GM10266 (cell line): ENCODE results near the gene SVOP.
"Not testable (repeated sequence)": the region's sequence is repeated elsewhere in the genome, so short reads cannot be mapped to it uniquely, and the experiment has no call there.

ENCODE experiments used
- DNase-seq: peaks from one replicate; pipeline ENCODE4 v3.0.0; 2012; ENCODE audit errors: extremely low spot score
- TF ChIP-seq, protein P1 (sequence below): IDR thresholded peaks from 2 replicates; pipeline ENCODE4 v1.5.1; 2012; ENCODE audit warnings: mild to moderate bottlenecking, low read depth; ENCODE audit not compliant: control insufficient read depth, insufficient read depth; ENCODE audit errors: missing control alignments

Gene SVOP

DNA sequence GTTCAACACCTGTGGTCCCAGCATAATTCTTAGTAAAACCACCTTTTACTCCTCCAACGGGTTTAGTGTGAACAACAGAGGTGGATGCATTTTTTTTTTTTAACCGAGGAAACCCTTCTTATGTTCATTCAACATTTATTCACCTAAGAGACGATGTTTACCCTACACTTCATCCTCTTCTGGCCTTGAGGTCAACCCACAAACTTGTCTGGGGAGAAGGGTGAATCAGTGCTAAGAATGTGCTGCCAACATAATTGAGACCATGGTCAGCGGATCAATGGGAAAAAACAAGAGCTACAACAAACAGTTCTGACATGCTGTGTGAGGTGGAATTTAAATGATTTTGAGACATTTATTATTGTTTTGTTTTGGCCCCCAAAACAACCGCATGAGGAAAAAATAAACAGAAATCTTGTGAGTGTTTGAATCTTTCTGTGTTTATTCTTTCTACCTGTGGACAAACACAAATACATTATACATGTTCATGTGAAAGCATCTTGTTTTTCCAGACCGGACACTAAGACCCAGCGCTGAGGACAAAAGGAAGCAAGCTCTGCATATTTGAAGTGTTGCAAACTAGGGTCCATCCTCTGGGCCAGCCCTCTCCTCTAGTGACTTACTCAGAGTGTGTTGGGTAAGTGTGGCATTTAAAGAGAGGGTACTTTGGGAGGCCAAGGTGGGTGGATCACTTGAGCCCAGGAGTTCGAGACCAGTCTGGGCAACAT, 26.4 kb upstream of the SVOP start:
- DNase-seq = no peak
- TF ChIP-seq, protein P1, sequence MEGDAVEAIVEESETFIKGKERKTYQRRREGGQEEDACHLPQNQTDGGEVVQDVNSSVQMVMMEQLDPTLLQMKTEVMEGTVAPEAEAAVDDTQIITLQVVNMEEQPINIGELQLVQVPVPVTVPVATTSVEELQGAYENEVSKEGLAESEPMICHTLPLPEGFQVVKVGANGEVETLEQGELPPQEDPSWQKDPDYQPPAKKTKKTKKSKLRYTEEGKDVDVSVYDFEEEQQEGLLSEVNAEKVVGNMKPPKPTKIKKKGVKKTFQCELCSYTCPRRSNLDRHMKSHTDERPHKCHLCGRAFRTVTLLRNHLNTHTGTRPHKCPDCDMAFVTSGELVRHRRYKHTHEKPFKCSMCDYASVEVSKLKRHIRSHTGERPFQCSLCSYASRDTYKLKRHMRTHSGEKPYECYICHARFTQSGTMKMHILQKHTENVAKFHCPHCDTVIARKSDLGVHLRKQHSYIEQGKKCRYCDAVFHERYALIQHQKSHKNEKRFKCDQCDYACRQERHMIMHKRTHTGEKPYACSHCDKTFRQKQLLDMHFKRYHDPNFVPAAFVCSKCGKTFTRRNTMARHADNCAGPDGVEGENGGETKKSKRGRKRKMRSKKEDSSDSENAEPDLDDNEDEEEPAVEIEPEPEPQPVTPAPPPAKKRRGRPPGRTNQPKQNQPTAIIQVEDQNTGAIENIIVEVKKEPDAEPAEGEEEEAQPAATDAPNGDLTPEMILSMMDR = no peak

DNA sequence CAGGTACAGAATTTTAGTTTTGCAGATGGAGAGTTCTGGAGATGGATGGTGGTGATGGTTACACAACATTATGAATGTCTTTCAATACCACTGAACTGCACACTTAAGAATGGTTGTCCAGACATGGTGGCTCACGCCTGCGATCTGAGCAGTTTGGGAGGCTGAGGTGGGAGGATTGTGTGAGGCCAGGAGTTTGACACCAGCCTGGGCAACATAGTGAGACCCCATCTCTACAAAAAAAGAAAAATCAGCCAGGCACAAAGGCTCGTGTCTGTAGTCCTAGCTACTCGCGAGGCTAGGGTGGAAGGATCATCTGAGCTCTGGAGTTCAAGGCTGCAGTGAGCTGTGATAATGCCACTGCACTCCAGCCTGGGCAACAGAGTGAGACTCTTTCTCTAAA, 23.4 kb upstream of the SVOP start:
- TF ChIP-seq, protein P1 = no peak
- no peak for DNase-seq

DNA sequence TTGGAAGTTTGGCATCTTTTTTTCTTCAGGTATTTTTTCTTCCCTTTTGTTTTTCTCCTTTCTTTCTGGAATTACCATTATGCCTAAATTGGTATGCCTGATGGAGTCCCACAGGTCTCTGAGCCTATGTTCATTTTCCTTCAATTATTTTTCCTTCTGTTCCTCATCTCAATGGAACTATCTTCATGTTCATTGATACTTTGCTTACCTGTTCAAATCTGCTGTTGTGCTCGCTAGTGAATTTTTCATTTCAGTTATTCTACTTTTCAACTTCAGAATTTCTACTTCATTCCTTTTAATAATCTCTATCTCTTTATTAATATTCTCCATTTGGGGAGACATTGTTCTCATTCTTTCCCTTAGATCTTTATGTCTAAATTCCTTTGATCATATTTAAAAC, 16.1 kb upstream of the SVOP start:
- TF ChIP-seq, protein P1 = no peak
- DNase-seq = no peak

DNA sequence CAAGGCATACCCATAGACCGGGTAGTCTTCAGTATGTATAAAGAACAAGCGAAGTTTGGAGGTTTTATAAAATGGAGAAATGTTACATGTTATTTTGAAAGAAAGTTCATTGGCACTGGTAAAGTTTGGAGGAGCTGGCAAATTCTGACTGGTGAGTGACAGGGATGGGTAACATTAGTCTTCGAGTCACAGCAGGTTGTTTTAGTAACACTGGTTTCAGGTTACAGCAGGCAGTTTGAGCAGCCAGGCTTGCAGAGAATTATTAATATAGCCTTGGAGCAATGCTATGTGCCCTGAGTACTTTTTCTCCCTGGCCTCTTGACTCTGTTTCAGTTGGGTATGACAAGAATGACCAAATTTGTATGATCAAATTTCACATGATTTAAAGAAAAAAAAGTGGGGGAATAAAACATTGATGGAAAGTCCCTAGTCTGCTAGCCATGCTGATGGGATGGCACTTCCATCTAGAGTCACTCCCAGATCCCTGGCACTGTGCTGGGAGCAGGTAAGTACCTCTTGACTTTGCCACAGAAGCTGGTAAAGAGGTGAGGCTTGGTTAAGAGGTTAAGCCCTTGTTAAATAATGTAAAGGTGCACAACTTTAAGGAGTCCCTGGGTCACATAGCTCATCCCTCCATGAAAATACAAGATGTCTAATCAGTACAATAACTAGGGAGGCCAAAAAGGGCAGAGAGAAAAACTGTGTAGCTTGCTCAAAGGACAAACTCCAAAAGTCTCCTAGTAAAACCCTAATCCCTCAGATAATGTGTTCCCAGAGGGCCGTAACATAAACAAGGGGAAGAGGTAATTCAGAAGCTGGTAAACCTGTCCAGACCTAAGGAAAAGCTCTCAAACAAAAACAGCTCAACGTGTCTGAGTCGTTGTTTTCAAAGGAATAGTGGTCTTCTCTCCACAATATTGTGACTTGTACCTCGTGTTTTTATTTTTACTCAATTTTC, 12.7 kb upstream of the SVOP start:
- TF ChIP-seq, protein P1 = no peak

DNA sequence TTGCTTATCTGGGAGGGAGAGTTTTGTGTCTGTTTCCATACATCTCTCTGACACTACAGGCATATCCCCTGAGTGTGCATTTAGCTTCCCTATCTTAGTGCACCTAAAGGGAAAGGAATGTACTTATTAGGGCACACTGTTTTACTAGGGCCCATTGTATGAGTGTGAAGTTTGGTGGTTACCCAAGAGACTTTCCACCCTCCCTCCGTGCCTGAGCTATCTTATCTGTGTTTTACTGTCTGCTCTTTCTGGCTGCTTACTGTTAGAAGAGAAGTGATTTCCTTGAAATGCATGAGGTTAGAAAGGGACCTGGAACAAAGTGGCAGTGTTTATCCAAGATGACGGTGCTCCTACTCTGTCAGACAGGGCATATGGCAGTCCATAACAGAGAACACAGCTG, 8.5 kb upstream of the SVOP start:
- no peak for DNase-seq

More for the DNA sequence above, 12.7 kb upstream of the SVOP start:
- DNase-seq = no peak

DNA sequence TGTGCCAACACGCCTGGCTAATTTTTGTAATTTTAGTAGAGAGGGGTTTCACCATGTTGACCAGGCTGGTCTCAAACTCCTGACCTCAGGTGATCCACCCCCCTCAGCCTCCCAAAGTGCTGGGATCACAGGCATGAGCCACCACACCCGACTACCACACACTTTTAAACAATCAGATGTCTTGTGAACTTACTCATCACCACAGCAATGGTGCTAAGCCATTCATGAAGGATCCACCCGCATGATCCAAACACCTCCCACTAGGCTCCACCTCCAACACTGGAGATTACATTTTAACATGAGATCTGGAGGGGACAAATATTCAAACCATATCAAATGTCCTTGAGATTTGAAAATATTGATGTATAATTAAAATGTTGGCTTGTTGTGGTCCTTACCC, 7.8 kb upstream of the SVOP start:
- not testable (repeated sequence) for DNase-seq

More for the DNA sequence above, 8.5 kb upstream of the SVOP start:
- TF ChIP-seq, protein P1 = no peak

DNA sequence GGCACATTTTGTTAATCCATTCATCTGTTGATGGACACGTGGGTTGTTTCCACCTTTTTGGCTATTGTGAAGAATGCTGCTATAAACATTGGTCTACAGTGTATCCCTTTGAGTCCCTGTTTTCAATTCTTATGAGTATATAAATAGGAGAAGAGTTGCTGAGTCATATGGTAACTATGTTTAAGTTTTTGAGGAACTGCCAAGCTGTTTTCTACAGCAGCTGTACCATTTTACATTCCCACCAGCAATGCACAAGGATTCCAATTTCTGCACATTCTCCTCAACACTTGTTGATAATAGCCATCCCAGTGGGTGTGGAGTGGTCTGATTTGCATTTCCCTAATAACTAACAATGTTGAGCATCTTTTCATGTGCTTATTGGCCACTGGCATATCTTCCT, 6.9 kb upstream of the SVOP start:
- DNase-seq = no peak
- TF ChIP-seq, protein P1 = no peak
